ENCODE results near the gene RPS29.

RPS29 gene

DNA sequence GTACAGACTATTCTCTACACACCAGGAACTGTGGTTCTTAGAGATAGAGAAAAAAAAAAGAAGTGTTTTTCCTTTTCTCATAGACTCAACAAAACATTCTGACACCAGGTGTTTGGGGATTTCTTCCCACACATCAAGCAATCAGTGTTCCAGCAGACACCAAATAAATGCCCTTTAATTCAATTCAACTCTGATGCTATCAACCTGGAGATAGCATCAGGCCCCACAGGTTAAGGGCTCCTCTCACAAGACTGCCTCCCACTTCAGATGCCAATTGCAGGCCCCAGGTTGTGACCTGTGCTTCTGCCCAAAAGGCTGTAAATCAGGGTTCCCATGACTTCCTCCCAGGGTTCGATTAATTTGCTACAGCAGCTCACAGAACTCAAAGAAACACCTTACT, 36.7 kb downstream of the RPS29 start:
- no peak for DNase-seq

DNA sequence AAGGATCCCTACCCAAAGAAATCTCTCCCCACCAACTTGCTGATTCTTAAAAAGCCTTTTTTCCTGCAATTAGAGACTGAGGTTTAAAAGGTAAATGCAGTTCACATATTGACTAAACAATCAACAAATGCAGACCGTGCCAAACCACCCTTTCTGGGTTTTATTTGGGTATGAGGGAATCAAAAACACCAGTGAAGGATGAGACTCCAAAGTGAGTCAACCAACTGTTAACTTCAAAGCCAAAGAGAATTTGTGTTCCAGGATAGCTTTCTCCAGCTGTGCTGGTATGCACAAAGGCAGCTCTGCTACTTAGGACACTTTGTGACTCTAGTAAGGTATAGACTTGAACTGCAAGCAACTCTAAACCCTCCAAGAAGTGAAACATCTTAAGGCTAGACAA, 39.4 kb downstream of the RPS29 start:
- no peak for DNase-seq

DNA sequence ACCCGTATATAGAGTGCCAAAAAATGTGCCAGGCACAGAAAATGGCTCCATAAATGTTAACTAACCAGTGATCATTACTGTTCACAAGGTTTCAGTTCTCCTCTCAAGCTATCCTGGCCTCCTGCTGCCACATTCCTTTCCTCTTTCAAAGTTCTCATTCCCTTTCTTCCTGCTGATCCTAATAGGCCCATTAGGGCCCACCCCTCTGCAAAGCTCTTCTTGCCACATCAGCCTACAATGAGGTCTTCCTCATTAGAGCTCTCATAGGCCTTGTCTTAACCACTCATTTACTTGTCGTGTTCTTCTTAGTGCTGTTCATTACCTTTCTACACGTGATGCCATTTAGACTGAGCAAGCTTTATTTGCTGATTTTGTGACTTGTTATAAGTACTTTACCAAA, 40.5 kb downstream of the RPS29 start:
- DNase-seq, result no peak

GRCh38 chr14:49545071-49545470, 41.1 kb downstream of the RPS29 start:
- DNase-seq, result no peak

DNA sequence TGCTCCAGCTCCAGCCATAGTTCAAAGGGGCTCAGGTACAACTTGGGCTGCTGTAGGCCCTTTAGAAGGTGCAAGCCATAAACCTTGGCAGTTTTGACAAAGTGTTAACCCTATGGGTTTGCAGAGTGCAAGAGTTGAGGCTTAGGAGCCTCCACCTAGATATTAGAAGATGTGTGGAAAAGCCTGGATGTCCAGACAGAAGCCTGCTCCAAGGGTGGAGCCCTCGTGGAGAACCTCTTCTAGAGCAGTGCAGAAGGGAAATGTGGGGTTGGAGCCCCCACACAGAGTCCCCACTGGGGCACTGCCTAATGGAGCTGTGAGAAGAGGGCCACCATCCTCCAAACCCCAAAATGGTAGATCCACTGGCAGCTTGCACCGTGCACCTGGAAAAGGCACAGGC, 45.1 kb downstream of the RPS29 start:
- DNase-seq, result no peak

DNA sequence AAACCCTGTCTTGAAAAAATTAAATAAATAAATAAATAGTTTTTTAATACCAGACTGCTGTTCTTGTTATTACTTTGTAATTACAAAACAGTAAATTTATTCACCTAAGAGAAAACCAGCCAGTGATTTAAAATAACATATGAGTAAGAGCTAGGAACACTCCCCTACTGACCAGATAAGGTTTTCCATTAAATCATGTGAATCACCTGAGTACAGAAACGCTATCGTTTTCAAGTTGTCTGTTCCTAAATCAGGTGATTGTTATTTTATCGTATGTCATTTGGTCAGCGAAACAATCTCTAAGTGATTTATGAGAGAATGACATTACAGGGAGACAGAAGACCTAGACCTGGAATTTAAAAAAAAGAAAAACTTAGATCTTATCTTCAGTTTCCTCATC, 47.3 kb downstream of the RPS29 start:
- no peak for DNase-seq

Data from Kasumi-1 (cell line).